Measurements from ENCODE around the gene BBOF1.
A peak's percentile ranks its signal among the peaks of the same experiment; 100 is the strongest.

BBOF1 gene

GRCh38 chr14:74065746-74066575, 46.8 kb downstream of the BBOF1 start:
- Histone ChIP-seq H3K4me3 (ENCODE audit: low read depth in 1 of 2, low read length in 2 of 2) (no peak overlapping the region), H3K27me3 (ENCODE audit: low read depth, low read length) (no peaks in the 10 kb centered on the region), H3K36me3 (ENCODE audit: control insufficient read depth in 1 of 2, insufficient read depth in 2 of 2, low read length in 2 of 2) (peaks cover 15 to 63% of the 10 kb centered on the region in 2 donors), H3K4me1 (ENCODE audit: control insufficient read depth in 1 of 2, insufficient read depth in 2 of 2, low read length in 2 of 2) (no peaks in the 10 kb centered on the region), H3K9me3 (ENCODE audit: control insufficient read depth in 1 of 2, low read length in 2 of 2) (no peaks in the 10 kb centered on the region), H3K27ac (ENCODE audit: low read length) (no peak overlapping the region)

GRCh38 chr14:74077401-74077800, 58.3 kb downstream of the BBOF1 start:
- peaks cover 4 to 5% of the 10 kb centered on the region in 2 donors for H3K36me3 ChIP-seq (ENCODE audit: control insufficient read depth in 1 of 2, insufficient read depth in 2 of 2, low read length in 2 of 2)
- no peaks in the 10 kb centered on the region for H3K27me3 ChIP-seq (ENCODE audit: low read depth, low read length)
- H3K27ac ChIP-seq (ENCODE audit: low read length): no peak overlapping the region
- H3K9me3 ChIP-seq (ENCODE audit: control insufficient read depth in 1 of 2, low read length in 2 of 2): no peaks in the 10 kb centered on the region
- no peak overlapping the region for H3K4me3 ChIP-seq (ENCODE audit: low read depth in 1 of 2, low read length in 2 of 2)
- no peaks in the 10 kb centered on the region for H3K4me1 ChIP-seq (ENCODE audit: control insufficient read depth in 1 of 2, insufficient read depth in 2 of 2, low read length in 2 of 2)

- Histone ChIP-seq H3K4me3 (ENCODE audit: low read depth in 1 of 2, low read length in 2 of 2) (no peak overlapping the region), H3K4me1 (ENCODE audit: control insufficient read depth in 1 of 2, insufficient read depth in 2 of 2, low read length in 2 of 2) (peaks cover 6 to 19% of the 10 kb centered on the region in 2 donors), H3K27ac (ENCODE audit: low read length) (no peak overlapping the region), H3K27me3 (ENCODE audit: low read depth, low read length) (no peaks in the 10 kb centered on the region), H3K36me3 (ENCODE audit: control insufficient read depth in 1 of 2, insufficient read depth in 2 of 2, low read length in 2 of 2) (no peaks in the 10 kb centered on the region), H3K9me3 (ENCODE audit: control insufficient read depth in 1 of 2, low read length in 2 of 2) (no peaks in the 10 kb centered on the region)
Measured at GRCh38 chr14:74080820-74081460, 61.8 kb downstream of the BBOF1 start.

GRCh38 chr14:74081491-74081890, 62.3 kb downstream of the BBOF1 start:
- Histone ChIP-seq H3K9me3 (ENCODE audit: control insufficient read depth in 1 of 2, low read length in 2 of 2) (no peaks in the 10 kb centered on the region), H3K4me3 (ENCODE audit: low read depth in 1 of 2, low read length in 2 of 2) (no peak overlapping the region), H3K27me3 (ENCODE audit: low read depth, low read length) (no peaks in the 10 kb centered on the region), H3K4me1 (ENCODE audit: control insufficient read depth in 1 of 2, insufficient read depth in 2 of 2, low read length in 2 of 2) (peaks cover 6 to 24% of the 10 kb centered on the region in 2 donors), H3K27ac (ENCODE audit: low read length) (no peak overlapping the region), H3K36me3 (ENCODE audit: control insufficient read depth in 1 of 2, insufficient read depth in 2 of 2, low read length in 2 of 2) (no peaks in the 10 kb centered on the region)

- Histone ChIP-seq H3K4me3 (ENCODE audit: low read depth in 1 of 2, low read length in 2 of 2) (peak overlapping the region; percentile 79 to 97), H3K36me3 (ENCODE audit: control insufficient read depth in 1 of 2, insufficient read depth in 2 of 2, low read length in 2 of 2) (no peaks in the 10 kb centered on the region), H3K27me3 (ENCODE audit: low read depth, low read length) (no peaks in the 10 kb centered on the region), H3K4me1 (ENCODE audit: control insufficient read depth in 1 of 2, insufficient read depth in 2 of 2, low read length in 2 of 2) (peaks cover 6 to 25% of the 10 kb centered on the region in 2 donors), H3K9me3 (ENCODE audit: control insufficient read depth in 1 of 2, low read length in 2 of 2) (no peaks in the 10 kb centered on the region), H3K27ac (ENCODE audit: low read length) (peak overlapping the region; percentile 68)
Measured at GRCh38 chr14:74083161-74083560, 64.0 kb downstream of the BBOF1 start.

- H3K4me1 ChIP-seq (ENCODE audit: control insufficient read depth in 1 of 2, insufficient read depth in 2 of 2, low read length in 2 of 2): peaks cover 6 to 25% of the 10 kb centered on the region in 2 donors
- no peaks in the 10 kb centered on the region for H3K9me3 ChIP-seq (ENCODE audit: control insufficient read depth in 1 of 2, low read length in 2 of 2)
Measured at GRCh38 chr14:74083784-74084276, 64.7 kb downstream of the BBOF1 start.

GRCh38 chr14:74084277-74085046, 65.3 kb downstream of the BBOF1 start, which contains the start of the genes ALDH6A1 and LIN52:
Gene ALDH6A1, minus strand, starts transcription at chr14:74084453. Its CDS starts 59 bp downstream, at chr14:74084394.
Gene LIN52, plus strand, starts transcription at chr14:74084956. Its CDS starts 19 bp downstream, at chr14:74084975.
- H3K9me3 ChIP-seq (ENCODE audit: control insufficient read depth in 1 of 2, low read length in 2 of 2): no peaks in the 10 kb centered on the region
- peak within 1 kb of the TSS; percentile 90 to 97 for H3K4me3 ChIP-seq (ENCODE audit: low read depth in 1 of 2, low read length in 2 of 2)
- peaks cover 6 to 25% of the 10 kb centered on the region in 2 donors for H3K4me1 ChIP-seq (ENCODE audit: control insufficient read depth in 1 of 2, insufficient read depth in 2 of 2, low read length in 2 of 2)
- H3K27me3 ChIP-seq (ENCODE audit: low read depth, low read length): no peaks in the 10 kb centered on the region
- H3K36me3 ChIP-seq (ENCODE audit: control insufficient read depth in 1 of 2, insufficient read depth in 2 of 2, low read length in 2 of 2): no peaks in the 10 kb centered on the region
- peak within 1 kb of the TSS; percentile 73 for H3K27ac ChIP-seq (ENCODE audit: low read length)

More at GRCh38 chr14:74083784-74084276, 64.7 kb downstream of the BBOF1 start:
- Histone ChIP-seq H3K4me3 (ENCODE audit: low read depth in 1 of 2, low read length in 2 of 2) (peak overlapping the region; percentile 79 to 97), H3K36me3 (ENCODE audit: control insufficient read depth in 1 of 2, insufficient read depth in 2 of 2, low read length in 2 of 2) (no peaks in the 10 kb centered on the region), H3K27me3 (ENCODE audit: low read depth, low read length) (no peaks in the 10 kb centered on the region), H3K27ac (ENCODE audit: low read length) (peak overlapping the region; percentile 68)

- no peaks in the 10 kb centered on the region for H3K36me3 ChIP-seq (ENCODE audit: control insufficient read depth in 1 of 2, insufficient read depth in 2 of 2, low read length in 2 of 2)
- no peaks in the 10 kb centered on the region for H3K27me3 ChIP-seq (ENCODE audit: low read depth, low read length)
- H3K4me3 ChIP-seq (ENCODE audit: low read depth in 1 of 2, low read length in 2 of 2): peak overlapping the region; percentile 90 to 97
- H3K27ac ChIP-seq (ENCODE audit: low read length): peak overlapping the region; percentile 73
- H3K4me1 ChIP-seq (ENCODE audit: control insufficient read depth in 1 of 2, insufficient read depth in 2 of 2, low read length in 2 of 2): peaks cover 6 to 25% of the 10 kb centered on the region in 2 donors
- no peaks in the 10 kb centered on the region for H3K9me3 ChIP-seq (ENCODE audit: control insufficient read depth in 1 of 2, low read length in 2 of 2)
Measured at GRCh38 chr14:74085047-74085637, 66.0 kb downstream of the BBOF1 start.

GRCh38 chr14:74085828-74086227, 66.7 kb downstream of the BBOF1 start:
- Histone ChIP-seq H3K4me1 (ENCODE audit: control insufficient read depth in 1 of 2, insufficient read depth in 2 of 2, low read length in 2 of 2) (peaks cover 6 to 25% of the 10 kb centered on the region in 2 donors), H3K27ac (ENCODE audit: low read length) (no peak overlapping the region), H3K27me3 (ENCODE audit: low read depth, low read length) (no peaks in the 10 kb centered on the region), H3K9me3 (ENCODE audit: control insufficient read depth in 1 of 2, low read length in 2 of 2) (no peaks in the 10 kb centered on the region), H3K4me3 (ENCODE audit: low read depth in 1 of 2, low read length in 2 of 2) (peak overlapping the region; percentile 90 to 97), H3K36me3 (ENCODE audit: control insufficient read depth in 1 of 2, insufficient read depth in 2 of 2, low read length in 2 of 2) (no peaks in the 10 kb centered on the region)

- Histone ChIP-seq H3K27ac (ENCODE audit: low read length) (no peak overlapping the region), H3K4me1 (ENCODE audit: control insufficient read depth in 1 of 2, insufficient read depth in 2 of 2, low read length in 2 of 2) (peaks cover 6 to 13% of the 10 kb centered on the region in 2 donors), H3K4me3 (ENCODE audit: low read depth in 1 of 2, low read length in 2 of 2) (no peak overlapping the region), H3K36me3 (ENCODE audit: control insufficient read depth in 1 of 2, insufficient read depth in 2 of 2, low read length in 2 of 2) (peaks cover 0 to 3% of the 10 kb centered on the region in 2 donors), H3K9me3 (ENCODE audit: control insufficient read depth in 1 of 2, low read length in 2 of 2) (no peaks in the 10 kb centered on the region), H3K27me3 (ENCODE audit: low read depth, low read length) (no peaks in the 10 kb centered on the region)
Measured at GRCh38 chr14:74089251-74090020, 70.3 kb downstream of the BBOF1 start.
